Activated CD4-positive, alpha-beta T cell treated with anti-CD3 and anti-CD28 coated beads, Interleukin-2, amount 50 U/mL, for 24 hours (primary cell): ENCODE results near the gene NUTM2F.
"Not testable (repeated sequence)": the region's sequence is repeated elsewhere in the genome, so short reads cannot be mapped to it uniquely, and the experiment has no call there.

ENCODE experiments used
- DNase-seq, 2 donors: peaks; one replicate each; pipeline ENCODE4 v3.0.0-alpha.2; 2020; ENCODE audit warnings: low read depth in 1 of 2, low spot score in 1 of 2

Gene NUTM2F

GRCh38 chr9:94328544-94328943 lies at the start of gene NUTM2F:
NUTM2F (minus strand) TSS chr9:94328644; CDS start chr9:94328623, 21 bp downstream.
- not testable (repeated sequence) for DNase-seq

GRCh38 chr9:94375197-94375596 lies 46.8 kb upstream of the NUTM2F start:
- not testable (repeated sequence) for DNase-seq

- peak; percentile 72 to 83 for DNase-seq
These were observed 46.0 kb upstream of the NUTM2F start for GRCh38 chr9:94374176-94375056.

GRCh38 chr9:94373779-94374175 lies 45.3 kb upstream of the NUTM2F start:
- DNase-seq, result not testable (repeated sequence)

GRCh38 chr9:94370266-94370665 lies 41.8 kb upstream of the NUTM2F start:
- not testable (repeated sequence) for DNase-seq

- not testable (repeated sequence) for DNase-seq
These were observed 35.7 kb upstream of the NUTM2F start for GRCh38 chr9:94364093-94364614.

- DNase-seq, result not testable (repeated sequence)
These were observed 28.7 kb upstream of the NUTM2F start for GRCh38 chr9:94357158-94357557.

- DNase-seq, result not testable (repeated sequence)
These were observed 23.7 kb upstream of the NUTM2F start for GRCh38 chr9:94351901-94352723.

- DNase-seq, result not testable (repeated sequence)
These were observed 20.3 kb upstream of the NUTM2F start for GRCh38 chr9:94348754-94349153.

GRCh38 chr9:94347451-94347850 lies 19.0 kb upstream of the NUTM2F start:
- not testable (repeated sequence) for DNase-seq

- DNase-seq, result not testable (repeated sequence)
These were observed 13.3 kb upstream of the NUTM2F start for GRCh38 chr9:94341703-94342102.

- DNase-seq, result not testable (repeated sequence)
These were observed 12.3 kb upstream of the NUTM2F start for GRCh38 chr9:94340750-94341149.

- DNase-seq, result not testable (repeated sequence)
These were observed 11.2 kb upstream of the NUTM2F start for GRCh38 chr9:94339657-94340056.

GRCh38 chr9:94338723-94339122 lies 10.3 kb upstream of the NUTM2F start:
- not testable (repeated sequence) for DNase-seq

- DNase-seq, result not testable (repeated sequence)
These were observed 8.0 kb upstream of the NUTM2F start for GRCh38 chr9:94336445-94336844.

GRCh38 chr9:94325583-94325982 lies 2.9 kb downstream of the NUTM2F start:
- DNase-seq, result not testable (repeated sequence)

GRCh38 chr9:94323153-94323798 lies 5.2 kb downstream of the NUTM2F start:
- DNase-seq, result not testable (repeated sequence)

- not testable (repeated sequence) for DNase-seq
These were observed 6.0 kb downstream of the NUTM2F start for GRCh38 chr9:94322342-94322940.

GRCh38 chr9:94317949-94318657 lies 10.3 kb downstream of the NUTM2F start:
- not testable (repeated sequence) for DNase-seq

GRCh38 chr9:94316236-94316635 lies 12.2 kb downstream of the NUTM2F start:
- DNase-seq, result not testable (repeated sequence)
